Uterus (tissue), 2 donors: Measurements from ENCODE around the gene FOCAD.

Experiments used
- POLR2A ChIP-seq, 2 donors: fragments of 450-650 bp; IDR thresholded peaks; one replicate each; pipeline ENCODE4 v1.6.1; 2016; ENCODE audit warnings: antibody characterized with exemption in 2 of 2, mild to moderate bottlenecking in 1 of 2, moderate library complexity in 1 of 2
- TF ChIP-seq, protein P1 (sequence below), 4 experiments: fragments of 200-600 bp in 2 of 4; fragments of 450-650 bp in 2 of 4; sonication (generic) in 2 of 4; IDR thresholded peaks; one replicate each; pipeline ENCODE4 v1.5.1; 2016 to 2019; ENCODE audit warnings: antibody characterized with exemption in 4 of 4, mild to moderate bottlenecking in 2 of 4, moderate library complexity in 1 of 4

DNA sequence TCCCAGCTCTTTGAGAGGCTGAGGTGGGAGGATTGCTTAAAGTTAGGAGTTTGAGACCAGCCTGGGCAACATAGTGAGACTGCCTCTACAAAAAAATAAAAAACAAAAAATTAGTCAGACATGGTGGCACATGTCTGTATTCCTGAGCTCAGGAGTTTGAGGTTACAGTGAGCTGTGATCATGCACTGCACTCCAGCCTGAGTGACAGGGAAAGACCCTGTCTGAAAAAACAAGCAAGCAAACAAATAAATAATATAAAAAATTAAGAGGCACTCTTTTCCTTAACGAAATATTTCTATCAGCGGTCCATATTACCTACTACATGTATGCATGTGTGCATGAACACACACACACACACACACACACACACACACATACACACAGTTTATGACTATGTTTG, 20.9 kb upstream of the FOCAD start:
- TF ChIP-seq, protein P1, sequence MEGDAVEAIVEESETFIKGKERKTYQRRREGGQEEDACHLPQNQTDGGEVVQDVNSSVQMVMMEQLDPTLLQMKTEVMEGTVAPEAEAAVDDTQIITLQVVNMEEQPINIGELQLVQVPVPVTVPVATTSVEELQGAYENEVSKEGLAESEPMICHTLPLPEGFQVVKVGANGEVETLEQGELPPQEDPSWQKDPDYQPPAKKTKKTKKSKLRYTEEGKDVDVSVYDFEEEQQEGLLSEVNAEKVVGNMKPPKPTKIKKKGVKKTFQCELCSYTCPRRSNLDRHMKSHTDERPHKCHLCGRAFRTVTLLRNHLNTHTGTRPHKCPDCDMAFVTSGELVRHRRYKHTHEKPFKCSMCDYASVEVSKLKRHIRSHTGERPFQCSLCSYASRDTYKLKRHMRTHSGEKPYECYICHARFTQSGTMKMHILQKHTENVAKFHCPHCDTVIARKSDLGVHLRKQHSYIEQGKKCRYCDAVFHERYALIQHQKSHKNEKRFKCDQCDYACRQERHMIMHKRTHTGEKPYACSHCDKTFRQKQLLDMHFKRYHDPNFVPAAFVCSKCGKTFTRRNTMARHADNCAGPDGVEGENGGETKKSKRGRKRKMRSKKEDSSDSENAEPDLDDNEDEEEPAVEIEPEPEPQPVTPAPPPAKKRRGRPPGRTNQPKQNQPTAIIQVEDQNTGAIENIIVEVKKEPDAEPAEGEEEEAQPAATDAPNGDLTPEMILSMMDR (IDR thresholded peaks at IDR 0.05), result no peak
- TF ChIP-seq POLR2A (IDR thresholded peaks at IDR 0.05), result no peak
